HUDEP-2 (cell line): ENCODE results near the gene ZBTB20.
"Not testable (repeated sequence)": the region's sequence is repeated elsewhere in the genome, so short reads cannot be mapped to it uniquely, and the experiment has no call there.

Experiments used
- DNase-seq, 76 experiments: peaks; one replicate each; lab custom pipeline; 2025; ENCODE audit not compliant: unreplicated experiment in 76 of 76; lab: John Stamatoyannopoulos, UW

ZBTB20 gene

DNA sequence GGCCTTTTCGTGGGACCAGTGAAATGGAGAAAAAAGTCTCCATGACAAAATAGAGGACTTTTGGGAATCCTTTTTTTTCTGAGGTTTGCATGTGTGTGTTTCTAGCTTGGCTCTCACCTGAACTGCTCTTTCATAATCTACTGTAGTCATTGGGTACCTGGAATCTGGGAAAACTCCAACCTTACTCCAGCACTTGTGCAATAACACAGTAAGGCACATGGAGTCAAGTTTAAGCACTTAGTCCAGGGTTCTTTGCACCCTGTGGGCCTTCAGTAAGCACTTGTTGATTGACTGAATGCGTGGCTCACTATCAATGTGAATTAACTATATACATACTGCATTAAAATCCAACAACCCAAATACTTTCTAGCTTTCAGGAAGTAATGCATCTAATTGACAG is 299.5 kb downstream of the ZBTB20 start:
- DNase-seq, result no peak

GRCh38 chr3:114846779-114847178 is 300.3 kb downstream of the ZBTB20 start:
- no peak for DNase-seq

- DNase-seq, result no peak
Observed at GRCh38 chr3:114846252-114846651, 300.8 kb downstream of the ZBTB20 start.

GRCh38 chr3:114841515-114841914 is 305.6 kb downstream of the ZBTB20 start:
- no peak for DNase-seq

GRCh38 chr3:114839476-114839875 is 307.6 kb downstream of the ZBTB20 start:
- no peak for DNase-seq

- no peak for DNase-seq
Observed at GRCh38 chr3:114838025-114838424, 309.1 kb downstream of the ZBTB20 start.

DNA sequence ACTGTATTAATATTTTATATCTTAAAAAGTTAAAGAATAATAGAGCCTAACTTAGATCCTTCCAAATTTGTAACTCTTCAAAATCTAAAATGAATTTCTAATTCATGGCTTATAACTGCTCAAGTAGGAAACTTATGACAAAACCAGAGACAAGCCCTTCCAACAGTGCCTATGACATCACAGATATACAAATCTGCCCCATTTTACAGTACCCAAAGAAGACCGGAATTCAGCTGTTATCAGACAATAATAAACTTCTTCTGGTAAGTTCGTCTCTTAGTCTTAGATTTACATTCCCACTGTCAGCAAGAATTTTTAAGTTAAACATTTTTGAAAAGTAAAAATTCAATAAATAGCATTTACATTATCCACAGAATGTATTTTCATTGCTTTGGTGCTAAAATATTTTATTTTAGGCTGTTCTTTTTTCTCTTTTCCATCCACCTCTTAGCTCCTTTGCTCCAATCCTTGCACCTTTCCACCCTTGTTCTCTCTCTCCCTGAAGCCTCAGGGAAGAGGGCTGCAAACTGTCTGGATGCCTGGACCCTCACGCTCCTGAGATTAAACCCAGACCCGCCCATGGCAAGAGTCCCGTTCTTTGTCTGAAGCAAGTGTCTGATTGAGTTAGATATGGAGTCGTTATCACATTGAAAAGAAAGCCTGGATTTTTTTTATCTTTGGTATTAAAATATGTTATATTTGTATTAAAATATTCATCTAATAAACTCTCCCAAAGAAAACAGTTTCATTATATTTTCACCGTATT is 312.7 kb downstream of the ZBTB20 start:
- DNase-seq, result peak in 1 of 76 experiments; percentile 2

- no peak for DNase-seq
Observed at GRCh38 chr3:114831861-114832260, 315.2 kb downstream of the ZBTB20 start.

GRCh38 chr3:114830652-114831051 is 316.4 kb downstream of the ZBTB20 start:
- DNase-seq, result no peak

DNA sequence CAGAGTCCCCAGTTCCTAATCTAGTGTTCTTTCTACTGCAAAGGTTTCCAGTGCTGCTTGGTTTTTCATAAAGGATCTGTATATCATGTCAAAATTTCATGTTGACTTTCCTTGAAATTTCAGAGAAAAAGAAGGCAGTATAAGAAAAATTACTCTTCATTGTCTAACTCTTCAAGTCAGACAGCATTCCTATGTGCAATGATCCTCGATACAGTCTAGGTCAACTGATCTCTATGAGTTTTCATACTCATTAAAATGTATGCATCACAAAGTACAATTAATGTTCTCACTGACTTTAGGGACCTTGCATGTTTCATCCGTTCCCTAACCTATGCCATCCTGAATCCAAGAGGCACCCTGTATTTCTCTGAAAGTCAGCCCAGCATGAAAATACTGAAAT is 317.3 kb downstream of the ZBTB20 start:
- no peak for DNase-seq

GRCh38 chr3:114827495-114827894 is 319.6 kb downstream of the ZBTB20 start:
- peak in 28 of 76 experiments; percentile 1 to 55 (median 26) for DNase-seq

- no peak for DNase-seq
Observed at GRCh38 chr3:114824014-114824413, 323.1 kb downstream of the ZBTB20 start.

DNA sequence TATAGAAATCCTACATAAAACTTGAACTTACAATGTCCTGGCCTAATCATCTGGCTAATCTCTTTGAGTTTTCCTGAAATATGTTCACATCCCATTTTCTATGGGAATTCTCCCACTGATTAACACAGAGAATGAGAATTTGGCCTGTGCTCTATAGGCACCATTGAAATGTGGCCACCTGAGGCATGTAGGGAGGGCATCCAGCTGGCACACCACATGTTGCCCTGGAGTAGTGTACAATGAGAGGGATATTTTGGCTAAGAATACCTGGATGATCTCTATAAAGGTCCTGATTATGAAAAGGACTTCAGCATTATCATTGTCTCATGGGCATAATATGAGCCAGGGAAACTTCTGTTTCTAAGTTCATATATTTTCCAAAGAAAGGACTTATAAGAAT is 324.0 kb downstream of the ZBTB20 start:
- no peak for DNase-seq

GRCh38 chr3:114816052-114816451 is 331.0 kb downstream of the ZBTB20 start:
- no peak for DNase-seq

DNA sequence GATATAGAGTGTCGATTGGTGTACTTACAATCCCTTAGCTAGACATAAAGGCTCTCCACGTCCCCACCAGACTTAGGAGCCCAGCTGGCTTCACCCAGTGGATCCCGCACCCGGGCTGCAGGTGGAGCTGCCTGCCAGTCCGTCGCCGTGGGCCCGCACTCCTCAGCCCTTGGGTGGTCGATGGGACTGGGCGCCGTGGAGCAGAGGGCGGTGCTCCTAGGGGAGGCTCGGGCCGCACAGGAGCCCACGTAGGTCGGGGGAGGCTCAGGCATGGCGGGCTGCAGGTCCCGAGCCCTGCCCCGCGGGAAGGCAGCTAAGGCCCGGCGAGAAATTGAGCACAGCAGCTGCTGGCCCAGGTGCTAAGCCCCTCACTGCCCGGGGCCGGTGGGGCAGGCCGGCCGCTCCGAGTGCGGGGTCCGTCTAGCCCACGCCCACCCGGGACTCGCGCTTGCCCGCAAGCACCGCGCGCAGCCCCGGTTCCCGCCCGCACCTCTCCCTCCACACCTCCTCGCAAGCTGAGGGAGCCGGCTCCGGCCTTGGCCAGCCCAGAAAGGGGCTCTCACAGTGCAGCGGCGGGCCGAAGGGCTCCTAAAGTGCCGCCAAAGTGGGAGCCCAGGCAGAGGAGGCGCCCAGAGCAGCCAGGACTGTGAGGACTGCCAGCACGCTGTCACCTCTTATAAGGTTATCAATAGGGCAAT is 334.4 kb downstream of the ZBTB20 start:
- DNase-seq, result not testable (repeated sequence)

DNA sequence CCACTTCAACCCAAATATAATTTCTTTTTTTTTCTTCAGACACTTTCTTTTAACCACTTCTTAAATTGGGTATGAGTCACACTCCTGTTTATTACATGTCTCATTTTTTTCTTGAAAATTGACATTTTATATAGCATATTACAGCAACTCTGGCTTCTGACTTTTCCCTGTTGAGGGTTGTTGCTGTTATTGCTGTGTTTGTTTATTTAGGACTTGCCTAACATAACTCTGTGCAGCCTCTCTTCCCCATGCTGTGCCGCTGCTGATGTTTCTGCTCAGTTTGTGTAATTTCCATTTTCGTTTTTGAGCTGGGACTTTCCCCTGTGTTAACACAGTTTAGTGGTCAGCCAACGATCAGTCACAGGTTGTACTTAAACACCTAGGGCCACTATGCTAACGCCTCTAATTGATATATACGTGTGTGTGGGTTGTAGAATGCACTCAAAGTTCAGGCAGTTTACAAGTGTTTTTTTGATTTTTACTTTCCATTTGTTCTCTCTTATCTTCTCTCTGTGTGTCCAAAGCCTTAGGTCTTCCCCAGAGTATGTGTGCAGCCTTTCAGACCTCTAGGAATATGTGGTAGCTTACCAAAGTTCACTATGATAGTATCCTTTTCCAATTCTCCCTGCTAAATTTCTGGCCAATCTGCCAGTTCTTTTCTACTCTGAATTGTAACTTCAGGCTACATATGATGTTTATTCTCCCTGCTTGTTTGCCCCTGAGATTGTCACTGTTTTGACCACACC is 337.2 kb downstream of the ZBTB20 start:
- no peak for DNase-seq

DNA sequence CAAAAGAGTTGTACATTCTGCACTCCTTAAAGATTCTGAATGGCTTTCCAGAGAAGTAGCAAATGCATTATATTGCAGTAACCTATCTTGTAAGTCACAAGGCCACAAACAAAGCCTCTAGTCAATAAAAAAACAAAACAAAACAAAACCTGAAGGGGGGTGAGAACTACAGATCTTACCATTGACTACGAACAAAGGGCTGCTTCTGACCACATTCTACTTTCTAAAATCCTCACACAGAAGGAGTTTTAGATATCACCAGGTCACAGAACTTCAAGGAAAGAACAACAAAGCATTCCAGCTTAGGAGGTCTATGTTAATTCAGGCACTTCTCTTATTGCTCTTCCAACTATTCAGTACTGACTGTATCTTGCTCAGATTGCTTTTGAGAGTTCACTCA is 343.0 kb downstream of the ZBTB20 start:
- no peak for DNase-seq

- no peak for DNase-seq
Observed at GRCh38 chr3:114803042-114803695, 343.9 kb downstream of the ZBTB20 start.

DNA sequence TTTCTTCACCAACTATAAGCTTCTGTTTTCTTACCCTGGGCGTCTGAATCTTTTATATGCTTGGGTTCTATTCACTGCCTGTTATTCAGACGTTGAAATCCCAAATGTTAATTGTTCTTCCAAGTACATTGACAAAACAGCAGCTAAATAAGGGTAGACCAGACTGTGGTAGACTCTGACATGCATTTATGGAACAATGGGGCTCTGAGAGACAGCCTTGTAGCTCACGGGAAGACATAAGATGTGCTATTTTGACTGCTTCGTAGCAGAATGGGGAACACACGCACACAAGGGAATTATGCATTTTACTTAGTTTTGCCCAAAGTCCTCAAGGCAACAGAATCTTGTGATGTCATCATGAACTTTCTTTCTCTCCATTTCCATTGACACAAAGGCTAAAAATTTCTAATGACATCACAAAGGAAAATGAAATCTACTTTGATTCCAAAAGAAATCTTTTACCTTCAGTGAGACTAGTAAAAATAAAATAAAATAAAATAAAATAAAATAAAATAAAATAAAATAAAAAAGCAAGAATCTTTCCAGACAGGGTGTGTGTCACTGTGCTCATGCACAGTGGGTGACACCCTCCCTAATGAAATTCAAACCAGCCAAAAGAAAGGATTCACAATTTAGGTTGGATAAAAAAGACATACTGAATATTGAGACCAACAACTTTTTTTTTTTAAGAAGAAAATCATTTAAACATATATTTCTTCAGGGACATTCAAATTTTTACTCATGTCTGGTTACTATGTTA is 346.6 kb downstream of the ZBTB20 start:
- DNase-seq, result no peak

- DNase-seq, result no peak
Observed at GRCh38 chr3:114799816-114800215, 347.3 kb downstream of the ZBTB20 start.
